HepG2 (cell line): ENCODE measurements around the gene HSPA1B.
"Not testable (repeated sequence)": the region's sequence is repeated elsewhere in the genome, so short reads cannot be mapped to it uniquely, and the experiment has no call there.

Experiments
- DMAP1 ChIP-seq: IDR thresholded peaks from 2 replicates; pipeline ENCODE4 v1.6.1; 2016
- EZH2 ChIP-seq: conservative IDR thresholded peaks from 2 replicates; pipeline ENCODE4 v1.6.1; 2012; ENCODE audit warnings: mild to moderate bottlenecking, low read depth, low read length, moderate library complexity
- FOSL1 ChIP-seq: sonication (generic); formaldehyde crosslinking; IDR thresholded peaks from 2 replicates; pipeline ENCODE4 v1.9.0; 2021; ENCODE audit warnings: missing genetic modification reagents, borderline replicate concordance
- HHEX ChIP-seq: IDR thresholded peaks from 2 replicates; pipeline ENCODE4 v1.6.1; 2016; ENCODE audit warnings: control low read depth
- NBN ChIP-seq: fragments of 450-650 bp; conservative IDR thresholded peaks from 2 replicates; pipeline ENCODE4 v1.6.1; 2017
- SIN3A ChIP-seq: IDR thresholded peaks from 2 replicates; pipeline ENCODE4 v1.6.1; 2011; ENCODE audit warnings: low read depth, mild to moderate bottlenecking, control low read depth, low read length, borderline replicate concordance
- ZNF274 ChIP-seq: sonication (generic); formaldehyde crosslinking; IDR thresholded peaks from 2 replicates; pipeline ENCODE4 v1.5.1; 2020; ENCODE audit warnings: mild to moderate bottlenecking, missing genetic modification reagents
- ZNF670 ChIP-seq: sonication (generic); formaldehyde crosslinking; IDR thresholded peaks from 2 replicates; pipeline ENCODE4 v1.8.0; 2022; ENCODE audit warnings: mild to moderate bottlenecking, missing genetic modification reagents, borderline replicate concordance

- not testable (repeated sequence) for TF ChIP-seq EZH2; ZNF274 (CRISPR knock-in tag); SIN3A; FOSL1 (CRISPR knock-in tag); NBN; DMAP1; HHEX (CRISPR knock-in tag); ZNF670 (CRISPR knock-in tag)
Observed at GRCh38 chr6:31817929-31818511, 9.5 kb upstream of the HSPA1B start.
